Stromal cell of bone marrow (primary cell): Measurements from ENCODE around the gene PRKAG2.

Source experiments
- DNase-seq: peaks from one replicate; pipeline ENCODE4 v3.0.0-alpha.2; 2012; ENCODE audit warnings: low read depth

The PRKAG2 gene

GRCh38 chr7:151690606-151691005, 186.3 kb downstream of the PRKAG2 start:
- no peak for DNase-seq

DNA sequence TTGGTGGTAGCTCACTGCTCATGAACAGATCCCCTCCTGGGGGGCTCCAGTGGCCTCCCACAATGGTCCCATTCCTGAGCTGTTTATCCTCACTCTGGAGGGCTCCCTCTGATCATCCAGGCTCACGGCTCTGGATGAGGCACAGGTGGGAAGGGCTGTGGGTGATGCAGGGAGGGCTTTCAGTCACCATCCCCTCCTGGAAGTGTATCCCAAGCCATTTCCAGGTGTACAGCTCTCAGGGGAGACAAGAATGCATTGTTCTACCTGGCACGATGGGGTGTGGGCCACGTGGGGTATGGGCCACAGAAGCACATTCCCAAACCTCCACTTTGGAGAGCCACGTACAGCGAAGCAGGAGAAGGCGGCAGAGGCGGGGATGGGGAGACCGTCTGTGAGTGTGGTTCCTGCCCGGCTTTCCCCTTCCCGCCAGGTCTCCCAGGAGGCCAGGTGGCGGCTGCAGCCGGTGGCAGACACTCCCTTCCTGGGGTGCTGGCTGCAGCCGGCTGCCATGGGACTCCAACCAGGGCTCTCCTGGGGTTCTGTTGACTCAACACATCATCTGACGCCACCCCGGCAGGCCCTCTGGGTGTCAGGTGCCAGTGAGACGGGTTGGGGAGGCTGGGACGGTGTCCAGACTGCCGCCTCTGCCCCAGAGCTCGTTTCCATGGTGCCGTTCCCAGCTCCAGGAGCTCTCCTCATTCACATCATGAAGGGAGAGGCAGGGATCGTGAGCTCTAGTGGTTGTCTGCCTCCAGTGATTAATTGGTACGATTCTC, 187.5 kb downstream of the PRKAG2 start:
- DNase-seq, result no peak

- DNase-seq, result no peak
Observed at GRCh38 chr7:151688236-151688780, 188.6 kb downstream of the PRKAG2 start.

DNA sequence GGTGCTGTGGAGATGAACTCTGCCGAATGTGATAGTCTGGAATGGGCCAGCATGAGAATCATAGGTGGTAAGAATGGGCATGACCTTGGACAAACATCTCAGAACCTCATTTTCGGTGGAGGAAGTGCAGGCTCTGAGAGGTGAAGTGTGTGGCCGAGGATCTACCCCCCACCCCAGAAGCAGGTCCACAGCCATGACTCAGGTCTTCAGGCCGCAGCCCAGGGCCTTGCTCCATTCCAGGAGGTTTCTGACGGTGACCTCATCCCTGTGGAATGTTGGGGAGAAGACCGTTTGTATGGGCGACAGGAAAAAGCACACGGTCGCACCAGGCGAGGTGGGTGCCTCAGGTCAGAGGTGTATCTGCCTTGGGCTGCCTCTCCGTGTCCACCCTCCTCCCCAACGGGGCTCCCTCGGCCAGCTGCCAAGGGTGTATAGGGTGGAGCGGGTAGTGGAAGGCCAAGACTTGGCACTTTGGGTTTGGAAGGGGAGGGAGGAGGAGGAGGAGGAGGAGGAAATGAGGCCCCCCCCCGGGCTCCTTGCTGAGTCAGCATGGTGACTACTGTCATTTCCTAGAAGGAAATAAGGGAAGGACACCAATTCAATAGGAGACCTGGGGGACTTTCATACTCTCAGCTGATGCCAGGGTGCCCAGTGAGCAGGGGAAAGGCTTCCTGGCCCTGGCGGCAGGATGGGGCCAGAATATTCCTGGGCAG, 189.2 kb downstream of the PRKAG2 start:
- peak; percentile 81 for DNase-seq

- DNase-seq, result no peak
Observed at GRCh38 chr7:151686826-151687225, 190.1 kb downstream of the PRKAG2 start.

- no peak for DNase-seq
Observed at GRCh38 chr7:151686016-151686766, 190.7 kb downstream of the PRKAG2 start.

DNA sequence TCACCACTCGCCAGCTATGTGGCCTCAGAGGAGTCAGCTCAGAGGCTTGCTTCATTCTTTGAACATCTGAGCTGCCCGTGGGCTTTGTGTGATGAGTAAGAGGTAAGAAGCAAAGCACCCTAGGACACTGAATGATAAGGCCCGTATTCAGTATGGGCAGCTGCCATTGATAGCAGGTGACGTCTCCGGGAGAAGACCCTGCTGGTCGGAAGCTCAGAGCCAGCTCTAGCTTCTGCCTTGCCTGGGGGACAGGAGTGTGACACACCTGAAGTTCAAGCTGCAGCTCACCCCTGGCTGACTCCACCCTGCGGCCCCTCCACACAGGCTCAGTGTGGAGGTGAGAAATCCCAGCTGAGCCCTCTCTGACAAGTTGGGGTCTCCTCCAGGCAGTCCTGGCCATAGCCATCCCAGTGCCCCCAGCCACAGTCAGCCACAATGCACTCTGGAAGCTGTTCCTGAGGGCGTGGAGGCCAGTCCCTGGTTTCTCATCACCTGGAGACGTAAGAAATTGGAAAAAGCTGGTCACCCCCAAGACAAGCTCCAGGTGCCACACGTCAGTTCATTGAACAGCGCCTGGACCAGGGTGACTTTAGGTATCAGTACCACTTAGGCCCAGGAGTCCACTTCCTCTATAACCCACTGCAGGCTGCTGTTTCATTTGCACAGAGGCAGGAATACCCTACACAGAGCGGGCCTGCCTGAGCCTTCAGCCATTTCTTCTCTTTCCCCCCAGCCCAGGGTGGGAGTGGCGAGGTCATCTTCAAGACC, 192.3 kb downstream of the PRKAG2 start:
- no peak for DNase-seq

DNA sequence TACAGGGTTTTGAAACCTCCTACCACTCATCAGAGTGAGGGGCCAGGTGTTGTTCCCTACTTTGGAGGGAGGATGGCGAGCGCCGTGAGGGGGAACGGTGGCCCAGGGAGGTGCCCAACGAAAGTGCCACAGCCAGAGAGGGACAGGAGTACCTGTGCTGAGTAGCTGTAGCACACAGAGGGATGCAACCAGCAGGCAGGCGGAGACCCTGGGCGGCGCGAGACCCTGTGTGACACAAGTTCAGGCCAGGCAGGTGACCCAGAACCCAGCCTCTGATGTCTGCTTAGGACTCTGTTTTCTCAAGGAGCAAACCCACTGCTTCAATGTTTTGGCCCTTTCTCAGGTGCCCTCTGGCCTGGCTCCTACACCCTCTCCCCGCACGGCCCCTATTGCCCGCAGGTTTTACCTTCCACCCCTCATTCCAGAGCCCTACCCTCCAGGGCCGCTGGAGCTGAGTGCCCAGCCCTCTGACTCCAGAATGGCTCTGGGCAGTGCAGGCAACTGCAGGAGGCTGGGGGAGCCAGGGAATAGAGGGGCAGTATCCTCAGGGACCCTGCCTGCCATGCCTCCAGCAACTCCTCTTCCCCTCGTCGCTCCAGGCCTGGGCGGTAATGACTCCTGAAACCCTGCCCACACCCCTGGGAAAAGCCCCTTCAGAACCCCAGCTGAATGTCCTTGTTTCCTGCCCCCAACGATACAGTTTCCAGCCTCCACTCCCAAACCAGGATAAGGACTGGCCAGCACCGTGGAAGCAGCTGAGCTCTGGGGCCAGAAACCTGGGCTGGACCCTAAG, 193.1 kb downstream of the PRKAG2 start:
- DNase-seq, result no peak

DNA sequence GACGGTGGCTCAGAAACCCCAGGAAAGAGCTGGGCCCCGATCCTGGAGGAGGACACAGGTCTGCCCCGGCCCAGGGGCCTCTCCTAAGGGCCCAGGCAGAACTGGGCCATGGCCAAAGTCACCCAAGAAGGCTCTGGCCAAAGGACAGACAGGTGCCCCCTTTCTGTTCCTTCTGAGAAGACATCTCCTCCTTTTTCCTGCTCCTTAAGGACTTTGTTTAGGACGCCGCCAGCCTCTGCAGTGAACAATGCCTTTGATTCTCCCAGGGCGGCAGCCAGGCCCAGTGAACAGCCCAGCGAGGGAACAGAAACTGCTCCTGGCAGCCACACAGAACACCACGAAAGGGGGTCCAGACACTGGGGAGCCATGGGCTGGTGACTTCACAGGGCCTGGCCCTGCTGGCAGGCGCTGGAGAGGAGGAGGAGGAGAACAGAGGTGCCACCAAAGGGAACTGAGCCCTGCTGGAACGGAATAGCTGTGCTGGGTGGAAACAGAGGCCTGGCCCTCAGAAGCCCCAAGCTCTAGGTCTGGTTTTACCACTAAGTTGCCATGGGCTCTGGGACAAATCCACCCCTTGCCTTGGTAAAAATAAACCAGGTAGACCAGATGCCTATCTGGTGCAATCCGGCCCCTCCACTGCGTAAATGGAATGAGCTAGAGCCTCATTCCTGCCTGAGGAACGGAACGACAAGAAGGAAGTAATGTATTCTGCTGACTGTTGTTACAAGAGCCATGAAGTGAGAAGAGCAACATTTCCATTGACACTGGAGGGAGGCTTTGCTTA, 193.9 kb downstream of the PRKAG2 start:
- no peak for DNase-seq

DNA sequence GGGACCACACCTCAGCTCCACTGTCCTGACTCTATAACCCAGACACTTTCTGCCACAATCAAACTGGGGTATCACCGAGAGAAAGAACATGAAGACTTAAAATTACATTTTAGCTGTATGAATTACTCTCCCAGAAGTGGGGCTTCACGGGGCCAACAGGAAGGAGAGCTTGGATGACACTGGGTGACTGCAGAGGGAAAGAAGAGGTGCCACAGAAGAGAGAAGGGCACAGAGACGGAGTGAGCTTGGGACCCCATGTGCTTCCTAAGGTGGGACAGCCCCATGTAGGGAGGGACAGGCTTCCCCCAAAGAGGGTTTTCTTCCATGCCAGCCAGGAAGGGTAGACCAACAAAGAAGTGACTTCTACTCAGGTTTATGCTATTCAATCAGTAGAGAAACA, 195.2 kb downstream of the PRKAG2 start:
- no peak for DNase-seq

- no peak for DNase-seq
Observed at GRCh38 chr7:151680810-151681209, 196.1 kb downstream of the PRKAG2 start.

DNA sequence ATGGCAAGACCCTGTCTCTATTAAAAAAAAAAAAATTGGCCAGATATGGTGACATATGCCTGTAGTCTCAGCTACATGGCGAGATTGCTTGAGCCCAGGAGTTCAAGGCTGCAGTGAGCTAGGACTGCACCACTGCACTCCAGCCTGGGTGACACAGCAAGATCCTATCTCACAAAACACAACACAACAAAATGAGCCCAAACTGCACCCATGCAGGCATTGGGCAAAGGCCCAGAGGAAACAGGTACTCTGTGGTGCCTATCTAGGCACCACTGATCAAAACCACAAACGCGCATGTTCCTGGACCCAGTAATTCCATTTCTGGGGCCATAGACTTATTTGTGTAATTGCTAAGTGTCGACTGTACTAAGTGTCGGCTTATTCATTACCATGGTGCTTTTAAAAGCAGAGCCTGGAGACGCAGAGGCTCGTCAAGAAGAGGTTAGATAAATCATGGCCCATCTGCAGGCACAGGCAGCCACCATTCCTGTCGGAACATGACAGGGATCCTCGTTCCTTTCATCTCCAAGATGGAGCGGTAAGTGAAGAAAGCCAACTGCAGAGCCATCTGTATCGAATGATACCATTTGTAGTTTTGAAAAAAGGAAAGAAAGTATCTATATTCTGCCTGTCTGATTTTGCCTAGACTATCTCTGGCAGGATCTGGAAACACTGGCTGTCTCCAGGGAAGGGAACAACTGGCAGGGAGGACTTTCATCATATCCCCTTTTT, 196.9 kb downstream of the PRKAG2 start:
- DNase-seq, result no peak

- no peak for DNase-seq
Observed at GRCh38 chr7:151679071-151679708, 197.7 kb downstream of the PRKAG2 start.

GRCh38 chr7:151678227-151678604, 198.7 kb downstream of the PRKAG2 start:
- DNase-seq, result no peak

GRCh38 chr7:151677581-151678226, 199.2 kb downstream of the PRKAG2 start:
- no peak for DNase-seq

- no peak for DNase-seq
Observed at GRCh38 chr7:151676759-151677158, 200.2 kb downstream of the PRKAG2 start.

DNA sequence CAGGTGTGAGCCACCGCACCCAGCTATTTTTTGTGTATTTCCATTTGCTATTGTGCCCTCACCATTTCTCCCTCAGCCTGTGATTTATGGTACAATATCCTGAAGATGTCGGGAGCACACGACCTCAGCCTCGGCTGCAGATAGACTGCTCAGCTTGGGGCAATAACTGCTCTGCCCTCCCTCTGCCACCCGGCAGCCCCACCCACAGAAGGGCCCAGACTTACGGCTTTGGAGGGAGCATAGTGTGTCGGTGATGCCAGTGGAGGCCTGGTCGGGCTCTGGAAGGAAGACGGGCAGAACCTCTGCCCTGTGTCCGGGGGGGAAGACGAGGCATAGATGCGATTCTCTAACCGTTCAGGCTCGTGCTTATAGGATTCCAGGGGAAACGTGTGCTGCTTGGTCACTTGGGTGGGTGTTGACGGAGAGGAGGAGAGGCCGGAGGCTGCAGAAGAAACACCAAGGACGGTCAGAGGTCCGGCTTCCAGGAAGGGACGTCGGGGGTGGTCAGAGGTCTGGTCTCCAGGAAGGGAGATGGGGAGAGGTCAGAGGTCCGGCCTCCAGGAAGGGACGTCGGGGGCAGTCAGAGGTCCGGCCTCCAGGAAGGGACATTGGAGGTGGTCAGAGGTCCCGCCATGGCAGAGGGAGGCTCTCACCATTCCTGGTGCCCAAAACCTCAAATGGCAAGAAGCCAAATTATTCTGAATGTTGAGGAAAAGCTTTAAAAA, 201.6 kb downstream of the PRKAG2 start:
- no peak for DNase-seq
